OCI-LY1 (cell line): ENCODE results near the gene PAH.

Experiments
- H2AFZ ChIP-seq: fragments of 200-600 bp; sonication (generic), shearing (Covaris generic); 2 replicates; pipeline ENCODE4 v1.6.0; 2014; ENCODE audit warnings: antibody characterized with exemption, mild to moderate bottlenecking, low read length
- H3F3A ChIP-seq: fragments of 200-600 bp; sonication (generic), shearing (Covaris generic); 2 replicates; pipeline ENCODE4 v1.6.0; 2014; ENCODE audit warnings: mild to moderate bottlenecking, antibody characterized with exemption, low read length, moderate library complexity; ENCODE audit not compliant: insufficient read depth
- H3K27ac ChIP-seq: fragments of 200-600 bp; sonication (generic); 2 replicates; pipeline ENCODE4 v1.5.1; 2014; ENCODE audit warnings: low read length, mixed run types, mild to moderate bottlenecking, low read depth; ENCODE audit not compliant: poor library complexity, severe bottlenecking
- H3K27me3 ChIP-seq: fragments of 200-600 bp; sonication (generic); 2 replicates; pipeline ENCODE4 v1.6.0; 2014; ENCODE audit warnings: antibody characterized with exemption, mild to moderate bottlenecking, low read length, moderate library complexity; ENCODE audit not compliant: insufficient read depth
- H3K36me3 ChIP-seq: fragments of 200-600 bp; sonication (generic); 2 replicates; pipeline ENCODE4 v1.6.1; 2014; ENCODE audit warnings: mild to moderate bottlenecking, antibody characterized with exemption, low read length, moderate library complexity, mixed read lengths; ENCODE audit not compliant: insufficient read depth
- H3K4me1 ChIP-seq: fragments of 200-600 bp; sonication (generic); 2 replicates; pipeline ENCODE4 v1.5.1; 2014; ENCODE audit warnings: mild to moderate bottlenecking, low read length, moderate library complexity; ENCODE audit not compliant: insufficient read depth, severe bottlenecking
- H3K4me2 ChIP-seq: fragments of 200-600 bp; sonication (generic), shearing (Covaris generic); 2 replicates; pipeline ENCODE4 v1.6.1; 2014; ENCODE audit warnings: low read length
- H3K4me3 ChIP-seq: fragments of 200-600 bp; sonication (generic); 2 replicates; pipeline ENCODE4 v1.5.1; 2014; ENCODE audit warnings: low read length, low read depth, mild to moderate bottlenecking, mixed read lengths; ENCODE audit not compliant: poor library complexity, severe bottlenecking
- H3K79me2 ChIP-seq: fragments of 200-600 bp; shearing (Covaris generic); 2 replicates; pipeline ENCODE4 v1.6.1; 2016; ENCODE audit warnings: mixed run types, low read length, mixed read lengths; ENCODE audit not compliant: insufficient read depth
- H3K9ac ChIP-seq: fragments of 200-600 bp; sonication (generic), shearing (Covaris generic); 2 replicates; pipeline ENCODE4 v1.6.1; 2014; ENCODE audit warnings: mild to moderate bottlenecking, low read length, mixed read lengths
- H3K9me2 ChIP-seq: fragments of 200-600 bp; sonication (generic), shearing (Covaris generic); 2 replicates; pipeline ENCODE4 v1.6.1; 2014; ENCODE audit warnings: low read depth, mild to moderate bottlenecking, low read length, mixed read lengths
- H3K9me3 ChIP-seq: fragments of 200-600 bp; shearing (Covaris generic); 2 replicates; pipeline ENCODE4 v1.6.1; 2014; ENCODE audit warnings: low read length, mixed read lengths
- H4K20me1 ChIP-seq: fragments of 200-600 bp; sonication (generic), shearing (Covaris generic); 2 replicates; pipeline ENCODE4 v1.6.0; 2016; ENCODE audit warnings: mild to moderate bottlenecking, low read length; ENCODE audit not compliant: insufficient read depth
- CTCF ChIP-seq: fragments of 200-600 bp; sonication (generic), shearing (Covaris generic); IDR thresholded peaks from 2 replicates; pipeline ENCODE4 v1.5.1; 2017; ENCODE audit warnings: mild to moderate bottlenecking, antibody characterized with exemption, low read length, moderate library complexity, mixed read lengths
- EZH2 ChIP-seq: fragments of 200-600 bp; sonication (generic), shearing (Covaris generic); IDR thresholded peaks from 2 replicates; pipeline ENCODE4 v1.8.0; 2017; ENCODE audit warnings: borderline replicate concordance, mixed run types, mild to moderate bottlenecking, antibody characterized with exemption, low read length, moderate library complexity, mixed read lengths

Gene PAH

GRCh38 chr12:102913453-102914226, 3.4 kb downstream of the PAH start:
- H3K9ac ChIP-seq, result no peak overlapping the region

GRCh38 chr12:102912258-102912657, 4.8 kb downstream of the PAH start:
- no peaks in the 10 kb centered on the region for H3K36me3 ChIP-seq
- no peaks in the 10 kb centered on the region for H4K20me1 ChIP-seq
- H3K4me3 ChIP-seq, result no peak overlapping the region
- H3K9me3 ChIP-seq, result no peaks in the 10 kb centered on the region
- no peaks in the 10 kb centered on the region for H3K9me2 ChIP-seq
- H2AFZ ChIP-seq, result no peak overlapping the region
- H3K4me1 ChIP-seq, result peaks cover under 1% of the 10 kb centered on the region
- H3K9ac ChIP-seq, result no peak overlapping the region
- H3K79me2 ChIP-seq, result no peaks in the 10 kb centered on the region
- H3K4me2 ChIP-seq, result no peak overlapping the region
- no peak overlapping the region for H3K27ac ChIP-seq
- TF ChIP-seq CTCF (no peak), EZH2 (no peak)
- no peaks in the 10 kb centered on the region for H3K27me3 ChIP-seq
- no peaks in the 10 kb centered on the region for H3F3A ChIP-seq

More at GRCh38 chr12:102913453-102914226, 3.4 kb downstream of the PAH start:
- Histone ChIP-seq H3F3A (no peaks in the 10 kb centered on the region), H3K36me3 (no peaks in the 10 kb centered on the region), H3K4me3 (no peak overlapping the region), H3K79me2 (no peaks in the 10 kb centered on the region), H3K9me3 (no peaks in the 10 kb centered on the region), H4K20me1 (no peaks in the 10 kb centered on the region), H3K4me1 (peaks cover 8% of the 10 kb centered on the region), H3K27me3 (no peaks in the 10 kb centered on the region), H3K9me2 (no peaks in the 10 kb centered on the region), H3K27ac (no peak overlapping the region), H2AFZ (no peak overlapping the region), H3K4me2 (no peak overlapping the region)
- no peak for TF ChIP-seq EZH2
- TF ChIP-seq CTCF, result no peak

DNA sequence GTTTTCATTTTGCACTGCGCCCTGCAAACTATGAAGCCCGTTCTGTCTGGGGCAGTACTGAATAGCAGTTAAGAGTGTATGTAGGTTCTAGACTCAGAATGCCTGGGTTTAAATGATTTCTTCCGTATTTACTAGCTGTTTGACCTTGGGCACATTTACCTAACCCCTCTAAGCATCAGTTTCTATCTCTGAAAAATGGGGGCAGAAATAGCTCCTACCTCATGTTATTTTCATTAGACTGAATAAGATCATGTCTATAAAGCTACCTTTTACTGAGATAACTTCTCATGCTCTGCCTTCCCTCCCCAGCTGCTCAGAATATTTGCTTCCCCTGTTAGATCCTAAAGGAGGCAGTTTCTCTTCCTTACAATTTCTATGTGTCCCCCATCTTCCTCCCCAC, 5.7 kb downstream of the PAH start:
- no peaks in the 10 kb centered on the region for H3K4me1 ChIP-seq
- no peak overlapping the region for H3K27ac ChIP-seq
- no peak overlapping the region for H3K9ac ChIP-seq
- H3K79me2 ChIP-seq, result no peaks in the 10 kb centered on the region
- H3F3A ChIP-seq, result no peaks in the 10 kb centered on the region
- TF ChIP-seq EZH2 (no peak), CTCF (no peak)
- H3K36me3 ChIP-seq, result no peaks in the 10 kb centered on the region
- no peak overlapping the region for H3K4me2 ChIP-seq
- no peaks in the 10 kb centered on the region for H3K9me2 ChIP-seq
- no peaks in the 10 kb centered on the region for H3K27me3 ChIP-seq
- no peaks in the 10 kb centered on the region for H3K9me3 ChIP-seq
- H2AFZ ChIP-seq, result no peak overlapping the region
- H4K20me1 ChIP-seq, result no peaks in the 10 kb centered on the region
- H3K4me3 ChIP-seq, result no peak overlapping the region
